ENCODE results near the gene FRA10AC1.

FRA10AC1 gene

GRCh38 chr10:93702210-93703001, at the start of gene FRA10AC1:
Gene FRA10AC1, minus strand, starts transcription at chr10:93702592. Its CDS starts 2,486 bp downstream, at chr10:93700106.
- peak; percentile 90 for FAIRE-seq
- peak; percentile 61 for DNase-seq (ENCODE audit: insufficient read length, low spot score)

GRCh38 chr10:93751832-93752231, 49.4 kb upstream of the FRA10AC1 start:
- no peak for DNase-seq (ENCODE audit: insufficient read length, low spot score)
- no peak for FAIRE-seq

GRCh38 chr10:93751124-93751523, 48.7 kb upstream of the FRA10AC1 start:
- FAIRE-seq (no peak), DNase-seq (ENCODE audit: insufficient read length, low spot score) (no peak)

GRCh38 chr10:93749218-93749799, 46.9 kb upstream of the FRA10AC1 start:
- FAIRE-seq, result no peak
- no peak for DNase-seq (ENCODE audit: insufficient read length, low spot score)

- DNase-seq (ENCODE audit: insufficient read length, low spot score) (no peak), FAIRE-seq (no peak)
These were observed 44.5 kb upstream of the FRA10AC1 start for GRCh38 chr10:93746844-93747284.

- no peak for FAIRE-seq
These were observed 43.1 kb upstream of the FRA10AC1 start for GRCh38 chr10:93745408-93746065.

GRCh38 chr10:93742633-93743349, 40.4 kb upstream of the FRA10AC1 start:
- DNase-seq (ENCODE audit: insufficient read length, low spot score), result no peak
- FAIRE-seq, result peak; percentile 78

More at GRCh38 chr10:93745408-93746065, 43.1 kb upstream of the FRA10AC1 start:
- no peak for DNase-seq (ENCODE audit: insufficient read length, low spot score)

GRCh38 chr10:93741367-93741766, 39.0 kb upstream of the FRA10AC1 start:
- DNase-seq (ENCODE audit: insufficient read length, low spot score) (no peak), FAIRE-seq (no peak)

GRCh38 chr10:93726024-93726423, 23.6 kb upstream of the FRA10AC1 start:
- DNase-seq (ENCODE audit: insufficient read length, low spot score), result no peak
- no peak for FAIRE-seq

GRCh38 chr10:93723153-93723552, 20.8 kb upstream of the FRA10AC1 start:
- DNase-seq (ENCODE audit: insufficient read length, low spot score) (no peak), FAIRE-seq (no peak)

GRCh38 chr10:93722550-93722949, 20.2 kb upstream of the FRA10AC1 start:
- DNase-seq (ENCODE audit: insufficient read length, low spot score) (no peak), FAIRE-seq (no peak)

- FAIRE-seq, result no peak
- DNase-seq (ENCODE audit: insufficient read length, low spot score), result no peak
These were observed 17.5 kb upstream of the FRA10AC1 start for GRCh38 chr10:93719901-93720300.

- FAIRE-seq, result peak; percentile 28
- no peak for DNase-seq (ENCODE audit: insufficient read length, low spot score)
These were observed 16.7 kb upstream of the FRA10AC1 start for GRCh38 chr10:93718937-93719725.

GRCh38 chr10:93716766-93717165, 14.4 kb upstream of the FRA10AC1 start:
- no peak for FAIRE-seq
- no peak for DNase-seq (ENCODE audit: insufficient read length, low spot score)

GRCh38 chr10:93715345-93715744, 13.0 kb upstream of the FRA10AC1 start:
- DNase-seq (ENCODE audit: insufficient read length, low spot score), result no peak
- peak; percentile 91 for FAIRE-seq

- FAIRE-seq (no peak), DNase-seq (ENCODE audit: insufficient read length, low spot score) (no peak)
These were observed 10.2 kb upstream of the FRA10AC1 start for GRCh38 chr10:93712593-93712992.

- DNase-seq (ENCODE audit: insufficient read length, low spot score) (no peak), FAIRE-seq (no peak)
These were observed 9.5 kb upstream of the FRA10AC1 start for GRCh38 chr10:93711891-93712290.

- no peak for FAIRE-seq
- DNase-seq (ENCODE audit: insufficient read length, low spot score), result no peak
These were observed 8.0 kb upstream of the FRA10AC1 start for GRCh38 chr10:93710333-93710909.

- FAIRE-seq (no peak), DNase-seq (ENCODE audit: insufficient read length, low spot score) (no peak)
These were observed 5.2 kb upstream of the FRA10AC1 start for GRCh38 chr10:93707623-93708022.

GRCh38 chr10:93704451-93704850, 2.1 kb upstream of the FRA10AC1 start:
- no peak for DNase-seq (ENCODE audit: insufficient read length, low spot score)
- FAIRE-seq, result no peak
